Dermis microvascular lymphatic vessel endothelial cell (primary cell): ENCODE data around the gene MRPL20. TPM values are rescaled to one million over a fixed set of nuclear protein-coding genes. Genes with fewer than 3 reads are reported as not detected.
"Not testable (repeated sequence)": the region's sequence is repeated elsewhere in the genome, so short reads cannot be mapped to it uniquely, and the experiment has no call there.

Source experiments
- DNase-seq, 2 donors: peaks; one replicate each; pipeline versions ENCODE4 v3.0.0 to v3.0.0-alpha.2; 2010; ENCODE audit warnings: low read depth in 2 of 2
- total RNA-seq: library from RNA; depleted of rRNA; stranded (reverse); fragments of >200 nt; gene quantifications from 2 replicates; pipeline ENCODE4 v1.2.1, GENCODE V29; 2014

MRPL20 gene
- total RNA-seq, 1 donor from 2014 or later, result 95.9 TPM

DNA sequence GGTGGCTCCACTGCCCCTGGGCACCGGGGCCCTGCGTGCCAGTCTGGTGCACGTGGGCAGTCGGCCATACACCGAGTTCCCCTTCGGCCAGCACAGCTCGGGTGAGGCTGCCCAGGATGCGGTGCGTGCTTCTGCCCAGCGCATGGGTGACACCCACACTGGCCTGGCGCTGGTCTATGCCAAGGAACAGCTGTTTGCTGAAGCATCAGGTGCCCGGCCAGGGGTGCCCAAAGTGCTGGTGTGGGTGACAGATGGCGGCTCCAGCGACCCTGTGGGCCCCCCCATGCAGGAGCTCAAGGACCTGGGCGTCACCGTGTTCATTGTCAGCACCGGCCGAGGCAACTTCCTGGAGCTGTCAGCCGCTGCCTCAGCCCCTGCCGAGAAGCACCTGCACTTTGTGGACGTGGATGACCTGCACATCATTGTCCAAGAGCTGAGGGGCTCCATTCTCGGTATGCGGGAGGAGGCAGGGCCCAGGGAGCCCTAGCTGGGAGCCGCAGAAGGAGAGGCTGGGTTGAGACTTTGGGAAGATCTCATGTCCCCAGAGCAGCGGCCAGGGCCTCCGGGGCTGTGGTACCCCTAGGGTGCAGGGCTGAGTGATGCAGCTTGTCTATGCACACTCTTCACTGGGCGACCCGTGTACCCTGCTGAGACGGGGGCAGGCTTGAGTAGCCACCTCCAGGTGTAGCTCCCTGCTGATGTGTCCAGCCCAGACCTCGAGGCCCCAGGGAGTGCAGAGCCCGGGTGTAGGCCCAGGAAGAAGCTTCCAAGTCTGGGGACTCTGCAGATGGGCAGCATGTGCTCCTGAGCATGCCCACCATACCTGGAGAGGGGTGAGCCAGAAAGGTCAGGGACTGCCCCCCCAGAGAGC lies 30.2 kb upstream of the MRPL20 start:
- DNase-seq, result no peak

DNA sequence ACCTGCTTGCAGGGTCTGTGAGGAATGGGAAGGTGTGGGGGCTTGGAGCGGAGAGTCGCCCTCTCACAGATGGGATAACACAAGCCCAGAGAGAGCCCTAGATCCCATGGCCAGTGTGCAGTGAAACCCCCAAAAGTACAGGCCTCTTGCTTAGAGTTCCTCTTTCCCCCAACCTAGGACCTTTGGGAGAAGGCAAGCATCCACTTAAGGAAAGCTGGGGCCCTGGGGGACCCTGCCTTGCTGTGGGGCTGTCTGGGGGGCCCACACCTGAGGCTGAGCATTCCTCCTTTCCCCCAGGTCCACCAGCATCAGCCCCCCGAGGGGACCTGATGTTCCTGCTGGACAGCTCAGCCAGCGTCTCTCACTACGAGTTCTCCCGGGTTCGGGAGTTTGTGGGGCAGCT lies 29.5 kb upstream of the MRPL20 start:
- no peak for DNase-seq

DNA sequence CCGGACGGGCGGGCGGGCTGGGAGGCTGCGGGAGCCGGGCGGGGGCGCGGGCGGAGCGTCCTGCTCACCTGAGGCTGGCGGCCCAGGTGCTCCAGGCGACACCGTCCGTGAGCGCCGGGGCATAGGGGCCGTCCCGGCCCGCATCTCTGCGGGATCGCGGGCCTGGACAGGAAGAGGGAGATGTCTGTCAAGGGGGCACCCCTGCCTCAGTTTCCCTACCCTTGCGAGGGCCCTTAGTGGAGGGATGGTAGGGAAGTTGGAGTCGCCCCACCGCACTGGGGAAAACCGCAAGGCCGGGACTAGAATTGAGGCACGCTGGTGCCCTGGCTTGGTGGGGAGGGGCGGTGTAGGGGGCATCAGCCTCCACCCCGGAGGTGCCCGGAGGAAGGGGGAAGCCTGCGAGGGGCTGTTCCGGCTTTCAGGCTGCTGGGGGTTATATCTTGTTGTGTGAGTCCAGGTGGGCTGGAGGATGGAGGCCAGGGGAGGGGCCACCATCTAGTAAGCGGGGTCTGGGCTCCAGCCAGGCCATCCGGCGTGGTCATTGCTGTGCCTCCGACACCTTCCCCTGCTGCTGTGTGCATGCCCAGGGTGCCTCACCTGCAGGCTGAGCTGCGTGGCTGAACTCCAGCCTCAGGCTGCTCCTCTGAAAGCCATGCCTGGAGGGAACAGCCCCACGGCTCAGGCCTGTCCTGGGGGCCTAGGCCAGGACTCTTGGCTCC lies 29.0 kb upstream of the MRPL20 start:
- no peak for DNase-seq

DNA sequence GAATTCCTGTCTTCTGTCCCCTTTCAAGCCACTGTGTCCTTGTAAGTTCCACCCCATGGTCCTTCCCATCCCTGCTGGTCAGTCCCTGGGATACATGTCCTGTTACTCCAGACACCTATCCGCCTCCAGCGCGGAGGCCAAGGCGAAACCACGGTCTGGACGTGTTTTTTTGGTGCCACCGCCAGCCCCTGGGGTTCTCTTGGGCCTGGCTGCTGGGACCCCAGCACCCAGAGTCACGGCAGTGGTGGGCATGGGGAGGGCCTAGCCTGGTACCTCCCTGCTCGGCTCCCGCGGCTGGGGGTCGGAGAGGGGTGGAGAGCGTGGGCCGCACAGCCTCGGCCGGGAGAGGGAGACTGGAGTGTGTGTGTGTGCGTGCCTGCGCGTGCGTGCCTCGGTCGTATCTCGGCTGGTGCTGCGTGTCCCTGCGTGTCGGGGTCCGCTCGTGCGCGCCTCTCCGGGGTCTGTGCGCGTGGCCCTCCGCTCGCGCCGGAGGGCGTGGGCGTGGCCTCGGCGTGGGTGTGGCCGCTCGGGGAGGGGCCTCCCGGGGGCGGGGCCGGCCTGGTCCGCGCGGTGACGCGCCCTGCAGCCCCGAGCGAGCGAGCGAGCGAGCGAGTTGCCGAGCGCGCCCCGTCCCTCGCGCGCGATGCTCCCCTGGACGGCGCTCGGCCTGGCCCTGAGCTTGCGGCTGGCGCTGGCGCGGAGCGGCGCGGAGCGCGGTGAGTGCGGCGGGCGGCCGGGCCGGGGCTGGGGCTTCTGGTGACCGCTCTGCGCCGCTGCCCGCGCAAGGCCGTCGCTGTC lies 28.2 kb upstream of the MRPL20 start, which contains the start of gene VWA1:
VWA1 (plus strand) TSS at position 585 of the 798 bp plus-strand sequence; CDS start at position 644, 59 bp downstream.
- peak; percentile 27 to 77 for DNase-seq

DNA sequence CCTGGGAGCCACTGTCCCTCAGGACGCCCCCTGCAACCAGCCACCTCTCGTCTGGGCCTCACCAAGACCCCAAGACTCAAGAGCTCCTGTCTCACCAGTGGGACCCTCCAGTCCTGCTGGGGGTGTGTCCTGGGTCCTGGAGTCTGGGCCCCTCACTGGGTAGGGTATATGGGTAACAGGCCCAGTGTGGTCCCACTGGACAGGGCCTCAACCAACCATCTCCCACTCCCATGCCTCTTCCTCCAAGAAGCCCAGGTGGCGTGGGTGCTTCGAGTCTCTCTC lies 27.7 kb upstream of the MRPL20 start:
- DNase-seq, result no peak

DNA sequence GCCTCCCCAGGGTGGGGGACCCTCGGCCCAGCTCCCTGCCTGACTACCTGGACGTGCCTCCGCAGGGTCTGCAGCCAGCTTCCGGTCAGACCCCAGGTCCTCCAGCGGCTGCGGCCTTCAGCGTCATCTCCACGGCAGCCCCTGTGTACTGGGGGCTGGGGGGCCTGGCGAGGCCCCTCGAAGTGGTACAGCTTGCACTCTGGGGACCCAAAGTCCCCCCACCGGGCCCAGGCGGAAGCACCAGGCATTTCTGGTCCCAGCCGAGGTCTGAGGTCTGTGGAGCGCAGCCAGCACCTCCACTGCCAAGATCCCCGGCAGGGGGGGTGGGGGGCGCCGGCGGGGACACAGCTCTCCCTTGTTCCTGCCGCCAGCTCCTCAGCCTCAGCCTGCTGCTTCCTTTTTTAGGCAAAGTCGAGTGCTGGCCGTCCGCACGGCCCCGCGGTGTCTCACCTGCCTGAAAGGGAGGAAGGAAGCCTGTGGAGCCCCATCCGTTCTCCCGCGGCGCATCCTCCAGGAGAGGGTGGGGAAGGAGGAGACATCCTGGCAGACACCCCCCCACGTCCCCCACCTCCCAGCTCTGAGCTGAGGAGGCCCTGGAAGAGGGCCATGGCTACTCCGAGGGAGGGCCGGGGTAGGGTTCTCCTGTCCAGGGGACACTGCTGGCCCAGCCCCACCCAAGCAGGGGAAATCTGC lies 27.2 kb upstream of the MRPL20 start:
- DNase-seq, result no peak

DNA sequence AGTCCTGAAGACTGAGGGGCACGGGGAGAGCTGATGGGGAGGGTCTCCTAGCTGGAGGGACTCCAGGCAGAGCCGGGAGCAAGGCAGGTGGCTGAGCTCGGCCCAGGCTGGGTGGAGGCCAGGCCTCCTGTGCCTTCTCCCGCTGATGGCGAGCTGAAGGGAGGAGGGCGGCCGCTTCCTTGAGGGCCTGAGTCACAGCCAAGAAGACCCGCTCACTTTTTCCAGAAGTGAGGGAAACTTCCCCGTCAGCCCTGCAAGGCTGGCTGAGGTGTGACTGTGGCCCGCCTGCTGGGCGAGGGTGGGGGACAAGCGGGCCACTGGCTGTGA lies 26.7 kb upstream of the MRPL20 start:
- DNase-seq, result peak in 1 of 2 donors; percentile 72

DNA sequence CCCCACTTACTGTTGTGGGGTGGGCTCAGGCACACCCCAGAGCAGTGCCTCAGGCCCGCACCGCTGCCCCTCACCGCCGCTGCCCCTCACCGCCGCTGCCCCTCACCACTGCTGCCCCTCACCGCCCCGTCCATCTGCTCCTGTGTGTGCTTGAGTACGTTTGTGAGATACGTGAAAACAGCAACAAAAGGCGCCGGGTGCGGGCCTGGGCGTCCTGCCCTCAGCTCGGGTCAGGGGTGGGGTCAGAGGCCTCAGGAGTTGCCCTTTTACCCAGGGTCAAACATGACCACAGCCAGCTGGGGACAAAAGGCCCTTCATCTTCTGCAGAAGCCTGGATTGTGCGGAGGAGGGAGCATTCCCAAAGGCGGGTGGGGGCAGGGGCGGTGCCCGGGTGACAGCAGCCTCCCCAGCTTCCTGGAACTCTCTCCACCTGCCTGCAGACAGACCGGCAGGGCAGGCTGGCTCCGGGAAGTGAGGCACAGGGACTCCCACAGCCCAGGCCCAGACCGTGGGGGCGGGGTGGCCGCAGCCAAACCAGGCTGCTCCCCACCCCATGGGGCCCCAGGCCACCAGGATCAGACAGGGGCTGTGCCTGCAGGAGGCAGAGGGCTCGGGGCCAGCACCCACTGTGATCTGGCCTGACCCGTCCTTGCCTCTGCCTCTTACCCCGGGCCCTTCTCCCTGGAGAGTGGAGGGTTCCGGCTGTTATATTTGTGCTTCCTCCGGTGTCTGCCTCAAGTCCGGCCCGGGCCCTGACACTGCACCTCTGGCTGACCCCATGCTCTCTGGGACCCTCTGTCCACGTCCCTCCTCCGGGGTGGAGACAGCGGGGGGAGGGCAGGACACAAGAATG lies 26.1 kb upstream of the MRPL20 start:
- peak in 1 of 2 donors; percentile 29 for DNase-seq

DNA sequence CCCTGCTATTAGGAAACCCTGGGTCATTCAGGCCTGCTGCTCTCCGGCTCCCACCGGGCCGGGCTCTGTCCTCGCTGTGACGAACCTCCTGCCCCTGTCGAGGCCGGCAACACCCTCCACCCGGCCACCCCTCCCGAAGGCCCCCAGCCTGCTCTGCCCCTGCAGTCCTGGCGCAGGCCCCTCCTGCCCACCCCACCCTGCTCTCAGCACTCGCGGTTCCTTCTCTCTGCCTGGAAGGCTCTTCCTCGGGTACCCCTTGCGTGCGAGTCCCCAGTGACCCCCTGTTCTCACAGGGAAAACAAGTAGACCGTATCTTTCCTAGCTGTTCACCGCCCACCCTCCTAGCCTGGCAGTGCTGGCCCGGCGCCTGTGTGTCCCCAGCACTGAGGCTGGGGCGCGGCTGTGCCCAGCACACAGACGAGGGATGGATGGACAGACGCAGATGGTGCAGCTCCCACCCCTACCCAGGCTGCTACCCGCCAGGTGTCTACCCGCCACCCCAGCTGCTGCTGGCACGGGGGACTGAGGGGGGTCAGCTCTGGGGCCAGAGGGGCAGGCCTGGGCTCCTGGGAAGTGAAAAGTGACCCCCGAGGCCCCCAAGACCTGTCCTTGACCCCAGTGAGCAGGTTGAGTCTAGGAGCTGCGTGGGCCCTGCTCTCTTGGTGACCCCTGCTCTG lies 25.3 kb upstream of the MRPL20 start:
- no peak for DNase-seq

DNA sequence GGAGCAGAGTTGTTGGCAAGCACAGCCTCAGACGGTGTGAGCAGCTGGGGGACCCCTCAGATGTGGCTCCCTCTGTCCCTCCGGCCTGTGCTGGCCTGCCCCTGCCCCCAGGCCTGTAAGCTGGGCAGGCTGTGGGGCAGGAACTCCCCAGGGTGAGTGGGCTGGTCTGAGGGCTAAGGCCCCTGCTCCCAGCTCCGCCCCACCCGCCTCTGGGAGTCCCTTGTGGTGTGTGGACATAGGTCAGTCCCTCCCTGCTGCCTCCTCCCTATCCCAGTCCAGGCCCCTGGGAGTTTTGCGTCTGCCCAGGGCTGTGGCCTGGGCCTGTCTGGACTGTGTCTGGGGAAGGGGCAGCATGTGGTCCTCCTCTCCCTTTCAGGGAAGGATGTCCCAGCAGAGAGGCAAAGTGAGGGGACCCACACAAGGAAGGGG lies 24.8 kb upstream of the MRPL20 start:
- peak in 1 of 2 donors; percentile 19 for DNase-seq

DNA sequence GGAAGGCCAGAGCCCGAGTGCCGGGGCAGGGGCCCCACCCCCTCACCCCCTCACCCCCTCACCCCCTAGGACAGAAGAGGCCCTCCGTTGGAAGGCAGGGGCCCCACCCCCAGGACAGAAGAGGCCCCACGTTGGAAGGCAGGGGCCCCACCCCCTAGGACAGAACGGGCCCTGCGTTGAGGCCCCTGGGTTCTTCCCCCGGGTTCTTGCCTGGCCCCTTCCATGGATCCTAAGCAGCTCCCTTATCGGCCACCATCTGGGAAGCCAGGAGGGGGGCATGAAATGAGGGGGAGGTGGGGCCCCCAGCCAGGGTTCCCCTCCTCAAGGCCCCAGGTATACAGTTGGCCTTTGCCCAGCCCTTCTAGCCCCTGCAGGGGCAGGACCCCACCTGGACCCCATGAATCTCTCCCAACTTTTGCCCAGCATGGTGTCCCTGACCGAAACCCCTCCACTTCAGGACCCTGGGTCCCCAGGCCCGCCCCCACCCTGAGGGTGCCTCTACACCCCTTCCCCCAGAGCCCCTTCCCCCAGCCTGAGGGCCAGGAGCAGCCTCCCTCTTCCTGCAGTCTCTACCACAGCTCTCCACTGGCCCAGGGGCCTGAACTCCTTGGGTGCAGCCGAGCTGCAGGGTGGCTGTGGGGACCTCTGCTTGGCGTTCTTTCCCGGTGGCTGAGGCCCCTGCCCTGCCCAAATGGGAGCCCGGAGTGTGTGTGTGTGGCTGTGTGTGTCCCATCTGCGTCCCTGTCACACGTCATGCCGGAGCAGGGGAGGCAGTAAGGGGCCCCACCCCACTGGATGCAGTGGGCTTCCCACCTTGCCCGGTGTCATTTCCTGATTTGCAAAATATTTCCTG lies 24.1 kb upstream of the MRPL20 start:
- no peak for DNase-seq

DNA sequence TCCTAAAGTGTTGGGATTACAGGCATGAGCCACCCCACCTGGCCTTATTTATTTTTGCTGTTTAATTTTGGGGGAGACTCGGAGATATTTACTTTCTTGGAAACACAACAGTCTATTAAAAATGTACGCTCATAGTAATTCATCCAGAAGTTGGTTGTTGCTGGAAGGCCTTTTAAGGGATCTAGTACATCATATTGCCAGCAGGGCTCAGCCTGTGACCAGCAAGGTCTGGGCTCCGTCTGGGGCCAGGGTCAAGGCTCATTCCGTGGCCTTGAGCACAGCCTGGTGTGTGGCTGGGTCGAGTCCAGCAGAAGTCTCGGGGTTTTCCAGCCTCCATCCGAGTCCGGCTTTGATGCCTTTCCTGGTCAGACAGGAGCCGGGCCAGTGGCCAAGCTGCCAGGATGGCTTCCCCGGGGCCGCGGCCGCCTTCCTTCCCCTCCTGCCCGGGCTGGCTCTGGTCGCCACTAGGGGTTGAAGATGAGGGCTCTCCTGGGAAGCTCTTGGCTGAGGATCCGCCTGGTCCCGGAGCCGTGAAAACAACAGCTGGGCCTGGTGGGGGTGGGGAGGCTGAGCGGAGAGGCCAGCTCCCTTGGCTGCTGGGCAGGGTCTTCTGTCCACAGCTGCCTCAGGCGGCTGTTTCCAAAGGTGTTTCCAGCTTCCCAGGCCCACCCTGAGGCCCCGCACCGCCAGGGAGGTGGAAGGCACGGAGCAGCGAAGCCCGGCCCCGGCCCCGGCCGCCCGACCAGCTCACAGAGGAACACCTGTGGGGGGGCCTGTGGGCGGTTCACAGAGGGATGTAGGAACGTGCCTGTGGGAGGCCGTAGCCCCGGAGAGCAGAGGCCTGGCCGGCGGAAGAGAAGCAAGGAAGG lies 23.3 kb upstream of the MRPL20 start:
- DNase-seq, result peak; percentile 60 to 93

DNA sequence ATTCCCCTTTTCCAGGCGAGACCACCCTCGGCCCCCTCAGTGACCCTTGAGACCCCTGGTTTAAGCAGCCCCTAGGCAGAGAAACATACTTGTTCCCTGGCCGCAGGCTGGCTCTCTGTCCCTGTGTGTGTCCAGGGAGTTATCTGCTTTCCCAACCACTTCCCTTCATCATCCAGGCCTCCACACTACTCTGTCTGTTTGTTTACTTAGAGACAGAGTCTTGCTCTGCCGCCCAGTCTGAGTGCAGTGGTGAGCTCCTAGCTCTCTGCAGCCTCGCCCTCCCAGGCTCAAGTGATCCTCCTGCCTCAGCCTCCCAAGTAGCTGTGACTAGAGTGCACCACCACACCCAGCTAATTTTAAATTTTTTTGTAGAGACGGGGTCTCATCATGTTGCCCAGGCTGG lies 22.6 kb upstream of the MRPL20 start:
- peak; percentile 60 to 74 for DNase-seq

DNA sequence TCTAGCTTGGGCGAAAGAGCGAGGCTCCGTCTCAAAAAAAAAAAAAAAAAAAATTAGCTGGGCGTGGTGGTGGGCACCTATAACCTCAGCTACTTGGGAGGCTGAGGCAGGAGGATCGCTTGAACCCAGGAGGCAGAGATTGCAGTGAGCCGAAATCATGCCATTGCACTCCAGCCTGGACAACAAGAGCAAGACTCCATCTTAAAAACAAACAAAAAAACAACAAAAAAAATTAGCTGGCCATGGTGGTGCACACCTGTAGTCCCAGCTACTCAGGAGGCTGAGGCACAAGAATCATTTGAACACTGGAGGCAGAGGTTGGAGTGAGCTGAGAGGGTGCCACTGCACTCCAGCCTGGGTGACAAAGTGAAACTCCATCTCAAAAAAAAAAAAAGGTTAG lies 21.9 kb upstream of the MRPL20 start:
- DNase-seq, result not testable (repeated sequence)

DNA sequence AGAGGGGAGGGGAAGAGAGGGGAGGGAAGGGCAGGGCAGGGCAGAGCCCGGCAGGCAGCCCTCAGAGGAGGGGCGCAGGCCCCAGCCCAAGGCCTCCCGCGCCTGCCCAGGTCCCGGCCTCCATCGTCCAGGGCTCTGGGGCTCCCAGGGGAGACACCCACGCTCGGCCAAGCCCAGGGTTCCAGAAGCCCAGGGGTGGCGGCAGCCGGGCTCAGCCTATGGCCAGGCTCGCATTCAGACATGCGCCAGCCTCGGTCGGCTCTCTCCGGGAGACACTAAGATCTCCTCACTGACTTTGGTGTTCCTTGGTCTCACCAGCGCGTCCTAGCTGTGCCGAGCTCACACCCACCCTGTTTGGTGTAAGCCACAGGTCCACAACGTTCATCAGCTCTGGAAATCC lies 21.1 kb upstream of the MRPL20 start:
- no peak for DNase-seq

DNA sequence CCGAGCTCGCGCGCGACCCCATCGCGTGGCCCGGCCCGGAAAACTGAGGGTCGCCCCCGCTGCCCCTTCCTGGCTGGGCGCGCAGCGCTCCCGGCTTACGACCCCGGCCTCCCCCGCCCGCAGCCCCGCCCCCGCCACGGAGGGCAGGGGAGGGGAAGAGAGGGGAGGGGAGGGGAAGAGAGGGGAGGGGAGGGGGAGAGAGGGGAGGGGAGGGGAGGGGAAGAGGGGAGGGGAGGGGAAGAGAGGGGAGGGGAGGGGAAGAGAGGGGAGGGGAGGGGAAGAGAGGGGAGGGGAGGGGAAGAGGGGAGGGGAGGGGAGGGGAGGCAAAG lies 20.7 kb upstream of the MRPL20 start:
- no peak for DNase-seq

DNA sequence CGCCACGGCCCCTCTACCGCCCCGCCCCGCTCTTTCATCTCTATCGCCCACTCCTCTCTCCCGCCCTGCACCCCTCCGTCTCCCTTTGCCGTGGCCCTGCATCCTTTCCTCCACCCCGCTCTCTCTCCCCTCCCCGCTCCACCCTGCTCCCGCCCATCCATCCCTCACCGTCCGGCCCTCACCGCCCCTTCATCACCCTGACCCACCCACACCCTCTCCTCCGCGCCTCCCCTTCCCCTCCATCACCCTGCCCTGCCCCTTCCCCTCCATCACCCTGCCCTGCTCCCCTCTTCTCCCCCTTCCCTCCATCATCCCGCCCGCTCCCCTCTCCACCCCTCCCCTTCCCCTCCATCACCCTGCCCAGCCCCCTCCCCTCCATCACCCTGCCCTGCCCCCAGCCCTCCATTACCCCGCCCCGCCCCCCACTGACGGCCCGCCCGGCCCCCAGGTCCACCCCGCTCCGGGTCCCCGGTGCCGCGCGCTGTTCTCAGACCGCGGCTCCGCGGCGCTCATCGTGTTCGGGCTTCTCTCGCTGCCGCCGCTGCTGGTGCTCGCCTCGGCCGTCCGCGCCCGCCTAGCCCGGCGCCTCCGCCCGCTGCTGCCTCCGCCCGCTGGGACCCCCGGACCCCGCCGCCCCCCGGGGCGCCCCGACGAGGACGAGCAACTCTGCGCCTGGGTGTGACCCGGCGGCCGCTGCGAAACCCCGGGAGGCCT lies 20.2 kb upstream of the MRPL20 start:
- no peak for DNase-seq
